Naive B cell (primary cell): ENCODE measurements around the gene TENM4. TPM values are rescaled to one million over a fixed set of nuclear protein-coding genes. Genes with fewer than 3 reads are reported as not detected.

Experiments
- ATAC-seq, 2 donors: fragments of 150-1000 bp; cut with Tn5 transposase; 2 replicates each; pipeline ENCODE4 v1.10.0; 2021; ENCODE audit warnings: low read depth in 2 of 2, mild to moderate bottlenecking in 2 of 2, moderate library complexity in 2 of 2
- DNase-seq: peaks from one replicate; pipeline ENCODE4 v3.0.0; 2022
- H3K27ac Mint-ChIP-seq, 6 donors: one replicate each; pipeline ENCODE4 v1.8.0; 2020 to 2022; ENCODE audit warnings: mild to moderate bottlenecking in 6 of 6, mixed read lengths in 6 of 6, moderate library complexity in 5 of 6, inconsistent platforms in 2 of 6
- H3K27me3 Mint-ChIP-seq, 3 donors: one replicate each; pipeline ENCODE4 v1.8.0; 2021 to 2022; ENCODE audit warnings: mixed read lengths in 3 of 3, mild to moderate bottlenecking in 1 of 3
- H3K36me3 Mint-ChIP-seq, 2 donors: one replicate each; pipeline ENCODE4 v1.8.0; 2020 to 2022; ENCODE audit warnings: mixed read lengths in 2 of 2, inconsistent platforms in 1 of 2, mild to moderate bottlenecking in 1 of 2
- H3K4me1 Mint-ChIP-seq, 3 donors: one replicate each; pipeline ENCODE4 v1.8.0; 2020 to 2022; ENCODE audit warnings: mixed read lengths in 3 of 3, inconsistent platforms in 1 of 3, mild to moderate bottlenecking in 1 of 3, moderate library complexity in 1 of 3
- H3K4me3 Mint-ChIP-seq, 8 donors: one replicate each; pipeline ENCODE4 v1.8.0; 2020 to 2022; ENCODE audit warnings: mild to moderate bottlenecking in 8 of 8, mixed read lengths in 8 of 8, moderate library complexity in 8 of 8, inconsistent platforms in 2 of 8
- H3K9me3 Mint-ChIP-seq, 7 donors: one replicate each; pipeline ENCODE4 v1.8.0; 2020 to 2022; ENCODE audit warnings: mixed read lengths in 7 of 7, mild to moderate bottlenecking in 5 of 7, inconsistent platforms in 2 of 7, moderate library complexity in 1 of 7
- polyA plus RNA-seq, 6 donors: library from polyadenylated mRNA; unstranded; fragments of 300-500 nt; fragmentation: Illumina TruSeq; gene quantifications; one replicate each; pipeline ENCODE4 v1.2.3, GENCODE V29; 2021; ENCODE audit warnings: low read depth in 6 of 6

Gene TENM4
- polyA plus RNA-seq, 6 donors from 2014 or later: 3.8 TPM; not detected in 5

GRCh38 chr11:78965432-78965831, 475.4 kb downstream of the TENM4 start:
- Mint-ChIP-seq H3K9me3 (peaks cover 0 to 2% (median 0%) of the 10 kb centered on the region in 7 donors), H3K27ac (no peak overlapping the region), H3K4me3 (no peak overlapping the region), H3K27me3 (peaks cover 45 to 56% (median 54%) of the 10 kb centered on the region in 3 donors), H3K36me3 (no peaks in the 10 kb centered on the region), H3K4me1 (peaks cover 4 to 14% (median 8%) of the 10 kb centered on the region in 3 donors)
- DNase-seq (no peak), ATAC-seq (no peak)

DNA sequence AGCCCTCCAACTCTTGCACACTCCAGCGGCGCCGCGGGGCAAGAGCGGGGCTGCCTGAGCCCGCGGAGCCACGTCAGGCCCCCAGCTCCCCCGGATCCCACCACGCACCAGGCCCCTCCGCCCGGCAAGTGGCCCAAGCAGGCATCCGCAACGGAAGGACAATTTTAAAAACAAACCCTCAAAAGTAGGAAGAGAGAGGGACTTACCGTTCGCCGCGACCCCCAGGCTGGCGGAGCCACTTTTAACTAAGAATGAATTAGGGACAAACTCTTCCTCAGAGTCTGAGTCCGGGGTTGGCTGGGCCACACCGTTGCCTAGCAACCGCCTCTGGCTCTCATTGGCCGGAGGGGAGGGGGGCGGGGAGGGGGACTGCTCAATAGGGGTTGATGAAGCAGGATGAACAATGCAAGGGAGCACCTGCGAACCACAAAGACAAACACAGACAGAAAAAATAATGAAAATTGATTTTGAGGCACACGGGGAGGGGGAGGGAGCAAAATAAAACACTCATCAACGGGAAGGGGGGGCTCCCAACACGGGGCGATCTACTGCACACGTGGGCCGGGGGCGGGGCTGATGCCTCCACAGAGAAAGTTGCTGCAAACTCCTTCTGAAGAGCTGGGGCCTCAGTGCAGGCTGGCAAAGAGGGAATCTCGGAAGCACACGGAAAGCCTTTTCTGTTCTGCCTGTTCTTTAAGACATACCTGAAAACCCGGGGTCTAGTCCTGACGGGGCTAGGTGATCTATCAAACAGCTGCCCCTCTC, 478.7 kb downstream of the TENM4 start:
- DNase-seq (no peak), ATAC-seq (no peak)
- H3K36me3 Mint-ChIP-seq: no peaks in the 10 kb centered on the region
- peaks cover 0 to 2% (median 0%) of the 10 kb centered on the region in 7 donors for H3K9me3 Mint-ChIP-seq
- H3K27ac Mint-ChIP-seq: no peak overlapping the region
- peak overlapping the region in 6 of 8 donors; percentile 12 to 83 (median 34) for H3K4me3 Mint-ChIP-seq
- H3K4me1 Mint-ChIP-seq: peaks cover 4 to 14% (median 8%) of the 10 kb centered on the region in 3 donors
- H3K27me3 Mint-ChIP-seq: peaks cover 45 to 64% (median 53%) of the 10 kb centered on the region in 3 donors

DNA sequence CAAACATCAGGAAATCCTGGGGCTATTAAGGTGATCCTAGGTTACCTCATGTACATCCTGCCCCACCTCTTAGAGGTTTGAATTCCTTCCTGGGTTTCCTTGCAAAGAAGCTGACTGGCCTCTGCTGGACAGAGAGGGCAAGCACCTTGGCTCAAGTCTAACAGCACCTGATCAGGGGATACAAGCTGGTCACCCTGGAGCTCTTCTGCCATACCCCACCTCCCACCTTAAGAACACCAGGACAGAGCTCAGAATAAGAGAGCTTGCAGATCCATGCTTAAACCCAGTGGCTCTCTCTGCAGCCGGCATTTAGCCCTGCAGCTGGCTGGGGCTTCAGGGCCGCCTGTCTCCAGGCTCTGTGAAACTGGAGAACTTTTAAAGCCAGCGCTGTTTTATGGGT, 479.6 kb downstream of the TENM4 start:
- peaks cover 0 to 2% (median 0%) of the 10 kb centered on the region in 7 donors for H3K9me3 Mint-ChIP-seq
- peaks cover 4 to 14% (median 8%) of the 10 kb centered on the region in 3 donors for H3K4me1 Mint-ChIP-seq
- H3K27ac Mint-ChIP-seq: no peak overlapping the region
- no peaks in the 10 kb centered on the region for H3K36me3 Mint-ChIP-seq
- no peak for DNase-seq
- peak overlapping the region in 1 of 8 donors; percentile 60 for H3K4me3 Mint-ChIP-seq
- no peak for ATAC-seq
- H3K27me3 Mint-ChIP-seq: peaks cover 45 to 61% (median 47%) of the 10 kb centered on the region in 3 donors

- DNase-seq (no peak), ATAC-seq (no peak)
- peaks cover 4 to 14% (median 8%) of the 10 kb centered on the region in 3 donors for H3K4me1 Mint-ChIP-seq
- peaks cover 0 to 2% (median 0%) of the 10 kb centered on the region in 7 donors for H3K9me3 Mint-ChIP-seq
- peaks cover 31 to 49% (median 36%) of the 10 kb centered on the region in 3 donors for H3K27me3 Mint-ChIP-seq
- H3K4me3 Mint-ChIP-seq: no peak overlapping the region
- no peaks in the 10 kb centered on the region for H3K36me3 Mint-ChIP-seq
- no peak overlapping the region for H3K27ac Mint-ChIP-seq
These were observed 482.4 kb downstream of the TENM4 start for GRCh38 chr11:78958444-78958843.

GRCh38 chr11:78957476-78958245, 483.2 kb downstream of the TENM4 start:
- H3K27ac Mint-ChIP-seq: no peak overlapping the region
- peaks cover 4 to 10% (median 8%) of the 10 kb centered on the region in 3 donors for H3K4me1 Mint-ChIP-seq
- no peaks in the 10 kb centered on the region for H3K36me3 Mint-ChIP-seq
- no peaks in the 10 kb centered on the region for H3K9me3 Mint-ChIP-seq
- DNase-seq (no peak), ATAC-seq (no peak)
- peaks cover 23 to 48% (median 37%) of the 10 kb centered on the region in 3 donors for H3K27me3 Mint-ChIP-seq
- H3K4me3 Mint-ChIP-seq: no peak overlapping the region

DNA sequence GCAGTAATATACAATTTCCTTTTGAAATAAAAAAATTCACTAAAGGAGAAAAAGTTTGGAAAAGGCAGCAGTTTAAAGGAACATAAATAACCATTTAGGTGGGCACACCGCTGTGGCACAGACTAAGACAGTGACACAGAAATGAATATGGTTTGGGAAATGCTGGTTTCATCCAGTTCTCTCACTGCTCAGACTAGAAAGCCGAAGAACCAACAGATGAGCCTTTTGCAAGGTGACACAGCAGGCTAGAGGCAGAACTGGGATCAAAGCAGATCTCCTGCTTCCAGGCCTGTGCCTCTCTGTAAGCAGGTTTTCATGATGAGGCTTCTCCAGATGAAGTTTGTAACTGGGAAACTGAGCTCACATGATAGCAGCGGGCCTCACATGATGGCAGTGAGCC, 486.1 kb downstream of the TENM4 start:
- no peak for ATAC-seq

GRCh38 chr11:78954261-78954660, 486.6 kb downstream of the TENM4 start:
- peaks cover 4 to 25% (median 19%) of the 10 kb centered on the region in 3 donors for H3K27me3 Mint-ChIP-seq
- ATAC-seq (no peak), DNase-seq (no peak)
- H3K4me1 Mint-ChIP-seq: no peaks in the 10 kb centered on the region
- H3K27ac Mint-ChIP-seq: no peak overlapping the region
- H3K9me3 Mint-ChIP-seq: no peaks in the 10 kb centered on the region
- no peaks in the 10 kb centered on the region for H3K36me3 Mint-ChIP-seq
- no peak overlapping the region for H3K4me3 Mint-ChIP-seq

More for the DNA sequence above, 486.1 kb downstream of the TENM4 start:
- Mint-ChIP-seq H3K9me3 (no peaks in the 10 kb centered on the region), H3K4me3 (no peak overlapping the region), H3K36me3 (no peaks in the 10 kb centered on the region), H3K4me1 (no peaks in the 10 kb centered on the region), H3K27me3 (peaks cover 7 to 28% (median 23%) of the 10 kb centered on the region in 3 donors), H3K27ac (no peak overlapping the region)
- no peak for DNase-seq

- Mint-ChIP-seq H3K27me3 (peaks cover 4 to 18% (median 16%) of the 10 kb centered on the region in 3 donors), H3K36me3 (no peaks in the 10 kb centered on the region), H3K4me1 (no peaks in the 10 kb centered on the region), H3K27ac (peak overlapping the region in 1 of 6 donors; percentile 26), H3K9me3 (no peaks in the 10 kb centered on the region), H3K4me3 (peak overlapping the region in 1 of 8 donors; percentile 68)
- DNase-seq: no peak
- ATAC-seq: no peak
These were observed 487.9 kb downstream of the TENM4 start for GRCh38 chr11:78952890-78953289.

DNA sequence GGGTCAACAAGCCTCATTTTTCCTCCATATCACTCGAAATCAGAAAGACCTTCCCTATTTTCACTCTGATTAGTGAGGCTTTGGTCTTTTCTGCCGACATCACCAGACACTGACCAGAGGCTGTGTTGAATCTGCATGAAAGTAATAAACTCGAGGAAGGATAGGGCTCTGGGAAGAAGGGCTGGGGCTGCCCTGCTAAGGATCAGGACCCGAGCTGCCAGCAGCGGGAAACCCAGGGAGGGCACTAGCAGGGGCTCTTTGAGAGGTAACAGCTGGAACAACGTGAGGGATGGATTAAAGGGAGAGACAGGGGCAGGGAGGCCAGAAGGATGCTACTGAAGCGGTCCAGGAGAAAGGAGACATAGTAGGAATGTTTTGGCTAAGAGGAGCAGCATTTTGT, 488.7 kb downstream of the TENM4 start:
- Mint-ChIP-seq H3K4me1 (no peaks in the 10 kb centered on the region), H3K27me3 (peaks cover 3 to 18% (median 16%) of the 10 kb centered on the region in 3 donors), H3K4me3 (no peak overlapping the region), H3K9me3 (peaks cover 0 to under 1% (median 0%) of the 10 kb centered on the region in 7 donors), H3K36me3 (no peaks in the 10 kb centered on the region), H3K27ac (peak overlapping the region in 1 of 6 donors; percentile 76)
- DNase-seq (no peak), ATAC-seq (no peak)

DNA sequence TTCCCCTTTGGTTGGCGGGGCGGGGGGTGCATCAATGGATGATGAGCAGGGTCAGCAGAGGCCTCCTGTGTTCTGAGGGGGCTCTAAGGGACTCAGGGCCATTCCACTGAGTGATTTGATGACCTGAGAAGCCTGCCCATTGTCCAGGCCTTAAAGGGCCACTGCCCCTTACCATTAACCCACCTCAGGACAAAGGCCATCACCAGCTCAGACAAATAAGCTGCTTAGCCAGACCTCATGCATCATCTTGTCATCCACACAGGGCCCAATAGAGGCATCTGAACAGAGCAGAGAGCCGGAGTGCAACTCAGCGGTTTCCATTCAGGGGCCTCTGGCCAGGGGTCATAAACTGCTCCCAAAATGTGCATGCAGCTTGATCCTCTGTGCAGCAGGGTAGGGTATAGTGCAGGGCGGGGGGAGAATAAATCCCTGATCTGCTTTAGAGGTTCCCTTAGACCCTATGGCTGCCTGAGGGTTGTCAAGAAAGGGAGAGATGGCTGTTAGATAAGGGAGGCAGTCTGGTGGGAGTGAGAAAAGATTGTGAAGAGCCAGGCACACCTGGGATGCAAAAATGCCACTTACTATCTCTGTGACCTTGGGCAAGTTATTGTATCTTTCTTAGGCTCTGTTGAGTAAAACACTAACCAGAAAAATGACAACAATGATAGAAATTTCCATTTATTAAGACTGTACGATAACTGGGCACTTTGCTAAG, 490.7 kb downstream of the TENM4 start:
- no peak for DNase-seq
- H3K4me1 Mint-ChIP-seq: no peaks in the 10 kb centered on the region
- peaks cover 0 to 18% (median 16%) of the 10 kb centered on the region in 3 donors for H3K27me3 Mint-ChIP-seq

GRCh38 chr11:78946945-78947902, 493.6 kb downstream of the TENM4 start:
- no peak for ATAC-seq
- H3K27me3 Mint-ChIP-seq: peaks cover 6 to 11% (median 10%) of the 10 kb centered on the region in 3 donors
- no peak for DNase-seq
- H3K9me3 Mint-ChIP-seq: peaks cover 0 to 12% (median 0%) of the 10 kb centered on the region in 7 donors
- H3K36me3 Mint-ChIP-seq: no peaks in the 10 kb centered on the region
- H3K4me3 Mint-ChIP-seq: peak overlapping the region in 1 of 8 donors; percentile 42
- H3K27ac Mint-ChIP-seq: no peak overlapping the region
- H3K4me1 Mint-ChIP-seq: no peaks in the 10 kb centered on the region

More for the DNA sequence above, 490.7 kb downstream of the TENM4 start:
- no peak overlapping the region for H3K27ac Mint-ChIP-seq
- H3K4me3 Mint-ChIP-seq: no peak overlapping the region
- H3K36me3 Mint-ChIP-seq: no peaks in the 10 kb centered on the region
- no peak for ATAC-seq
- H3K9me3 Mint-ChIP-seq: peaks cover 0 to 12% (median 0%) of the 10 kb centered on the region in 7 donors

DNA sequence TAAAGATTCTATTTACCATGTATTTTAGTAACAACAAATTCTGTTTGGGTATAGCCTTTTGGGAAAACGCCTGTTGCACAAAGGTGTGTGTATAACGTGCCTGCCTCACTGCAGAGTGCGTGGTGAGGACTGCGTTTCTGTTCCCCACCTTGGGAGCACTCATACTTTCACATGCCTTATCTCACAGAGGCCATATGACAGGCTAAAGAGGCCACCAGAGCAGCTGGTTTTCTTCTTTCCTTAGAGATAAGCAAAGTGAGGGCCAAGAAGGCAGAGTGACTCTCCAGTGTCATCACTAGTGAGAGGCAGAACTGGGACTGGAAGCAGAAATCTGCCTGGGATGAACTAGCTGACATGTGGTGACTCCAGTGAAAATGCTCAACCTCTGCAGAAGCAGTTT, 497.0 kb downstream of the TENM4 start:
- Mint-ChIP-seq H3K9me3 (peaks cover 0 to 12% (median 0%) of the 10 kb centered on the region in 7 donors), H3K4me1 (no peaks in the 10 kb centered on the region), H3K27ac (no peak overlapping the region), H3K36me3 (no peaks in the 10 kb centered on the region), H3K27me3 (peaks cover 9 to 19% (median 10%) of the 10 kb centered on the region in 3 donors), H3K4me3 (no peak overlapping the region)
- no peak for DNase-seq
- no peak for ATAC-seq
